COLO668 (cell line): ENCODE data around the gene THSD1.
"Not testable (repeated sequence)": the region's sequence is repeated elsewhere in the genome, so short reads cannot be mapped to it uniquely, and the experiment has no call there.

Experiments used
- DNase-seq: peaks from one replicate; lab custom pipeline; 2025; ENCODE audit not compliant: unreplicated experiment; lab: John Stamatoyannopoulos, UW

Gene THSD1

GRCh38 chr13:52408071-52408658 is 2.2 kb upstream of the THSD1 start:
- not testable (repeated sequence) for DNase-seq

GRCh38 chr13:52407436-52407835 is 1.5 kb upstream of the THSD1 start:
- DNase-seq = not testable (repeated sequence)

DNA sequence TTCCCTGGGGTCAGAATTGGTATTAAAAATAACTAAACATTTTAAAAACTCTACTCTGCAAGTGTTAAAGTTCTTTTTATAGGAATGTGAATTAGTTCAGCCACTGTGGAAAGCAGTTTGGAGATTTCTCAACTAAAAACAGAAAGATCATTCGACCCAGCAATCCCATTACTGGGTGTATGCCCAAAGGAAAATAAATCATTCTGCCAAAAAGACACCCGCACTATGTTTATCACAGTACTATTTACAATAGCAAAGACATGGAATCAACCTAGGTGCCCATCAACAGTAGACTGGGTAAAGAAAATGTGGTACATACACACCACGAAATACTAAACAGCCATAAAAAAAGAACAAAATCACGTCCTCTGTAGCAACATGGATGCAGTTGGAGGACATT is 657 bp upstream of the THSD1 start:
- DNase-seq = no peak

DNA sequence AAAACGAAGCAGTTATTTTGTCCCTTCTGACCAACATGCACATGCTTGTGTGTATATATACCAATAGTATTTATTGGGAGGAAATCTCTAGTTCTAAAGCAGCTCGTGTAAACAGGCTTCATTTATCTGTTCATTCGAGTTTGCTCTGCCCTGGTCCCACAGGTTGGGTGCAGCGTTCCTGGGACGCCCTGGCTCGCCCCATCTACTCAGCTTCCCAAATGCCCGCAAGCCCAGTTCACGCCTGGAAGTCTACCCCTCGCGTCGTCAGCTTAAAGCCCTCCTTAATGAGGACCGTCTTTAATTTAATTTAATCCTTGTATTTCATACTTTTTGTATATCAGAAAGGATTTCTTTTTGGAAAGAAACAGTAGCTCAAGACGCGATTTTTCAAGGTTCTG is 604 bp downstream of the THSD1 start:
- no peak for DNase-seq

- DNase-seq = no peak
These were observed 6.3 kb downstream of the THSD1 start for GRCh38 chr13:52399708-52400107.

DNA sequence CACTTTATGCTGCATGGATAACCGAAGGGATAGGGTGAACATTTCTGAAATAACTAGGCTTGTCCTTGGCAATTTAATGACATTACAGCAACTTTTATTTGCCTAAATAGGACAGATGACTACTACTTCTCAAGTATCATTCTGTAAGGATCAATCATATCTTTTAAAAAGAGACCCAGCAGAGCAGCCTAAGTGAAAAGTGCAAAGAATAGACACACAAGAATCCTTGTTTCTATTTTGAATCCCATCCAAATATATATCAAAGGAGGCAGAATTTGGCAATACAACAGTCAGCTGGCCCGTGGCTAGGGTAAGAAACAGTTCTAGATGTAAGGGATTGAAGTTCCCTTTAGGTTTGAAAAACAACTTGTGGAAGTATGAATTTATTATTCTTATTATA is 6.9 kb downstream of the THSD1 start:
- no peak for DNase-seq

GRCh38 chr13:52395704-52396103 is 10.3 kb downstream of the THSD1 start:
- no peak for DNase-seq

DNA sequence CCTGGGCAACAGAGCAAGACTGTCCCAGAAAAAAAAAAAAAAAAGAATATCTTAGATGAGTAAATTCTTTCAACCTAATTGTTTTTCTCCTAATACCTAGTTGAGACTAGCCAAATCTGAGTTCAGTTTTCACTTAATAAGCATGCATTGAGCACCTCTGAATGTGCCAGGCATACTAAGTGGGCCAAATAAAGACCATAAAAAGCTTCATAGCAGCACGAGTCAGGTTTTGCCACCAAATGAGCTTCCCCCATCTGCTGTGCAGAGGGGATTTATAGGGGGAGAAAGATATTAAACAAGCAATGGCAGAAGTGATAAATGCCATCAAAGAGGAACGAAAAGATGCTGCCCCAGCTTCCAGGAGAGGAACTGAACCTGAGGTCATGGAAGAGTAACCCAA is 11.4 kb downstream of the THSD1 start:
- DNase-seq = no peak

DNA sequence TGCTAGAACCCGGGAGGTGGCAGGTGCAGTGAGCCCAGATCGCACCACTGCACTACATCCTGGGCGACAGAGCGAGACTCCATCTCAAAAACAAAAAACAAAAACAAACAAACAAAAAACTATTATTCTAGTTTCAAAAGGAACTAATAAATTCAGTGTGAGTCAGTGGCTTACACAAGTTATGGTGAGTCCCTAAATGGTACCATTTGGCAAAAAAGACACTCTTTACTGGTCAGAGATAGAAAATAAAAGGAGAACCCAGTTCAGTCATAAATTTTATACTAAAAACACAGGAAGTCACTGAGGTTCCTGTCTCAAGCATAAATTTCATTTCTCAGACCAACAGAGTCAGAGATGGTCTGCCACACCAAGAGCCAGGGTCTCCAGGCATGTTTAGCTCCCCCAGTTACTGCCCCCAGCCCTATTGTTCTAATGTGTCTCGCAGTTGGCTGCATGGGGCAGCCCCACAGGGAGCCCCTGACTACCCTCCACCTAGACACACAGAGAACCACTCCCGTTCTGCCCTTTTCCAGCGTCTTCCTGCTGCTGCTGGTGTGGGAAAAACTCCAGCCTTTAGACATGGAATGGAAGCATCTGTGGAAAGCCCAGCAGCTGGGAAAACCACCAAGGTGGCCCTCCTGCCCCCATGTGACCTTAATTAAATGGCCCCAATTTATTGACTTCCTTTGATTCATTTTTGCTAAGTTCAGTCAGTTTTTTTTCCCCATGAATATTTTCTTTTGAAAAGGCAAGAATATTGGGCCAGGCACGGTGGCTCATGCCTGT is 12.2 kb downstream of the THSD1 start:
- no peak for DNase-seq

- no peak for DNase-seq
These were observed 18.3 kb downstream of the THSD1 start for GRCh38 chr13:52387721-52388120.

DNA sequence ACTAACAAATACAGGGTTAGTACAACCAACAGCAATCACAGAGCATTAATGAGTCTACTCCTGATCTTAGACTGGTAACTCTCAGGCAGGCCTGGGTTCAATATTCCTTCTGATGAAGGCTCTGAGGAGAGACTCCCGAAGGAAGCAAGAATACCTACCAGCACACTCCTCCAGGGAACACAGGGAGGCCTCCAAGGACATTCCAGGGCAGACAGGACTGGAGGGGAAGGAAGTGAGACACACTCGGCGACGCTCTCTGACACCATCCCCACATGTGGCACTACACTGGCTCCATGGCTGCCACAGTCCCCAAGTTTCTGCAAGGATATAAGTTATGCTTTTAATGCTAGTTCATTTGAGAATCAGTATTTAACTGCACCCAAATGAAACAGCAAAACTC is 20.1 kb downstream of the THSD1 start:
- DNase-seq = no peak

DNA sequence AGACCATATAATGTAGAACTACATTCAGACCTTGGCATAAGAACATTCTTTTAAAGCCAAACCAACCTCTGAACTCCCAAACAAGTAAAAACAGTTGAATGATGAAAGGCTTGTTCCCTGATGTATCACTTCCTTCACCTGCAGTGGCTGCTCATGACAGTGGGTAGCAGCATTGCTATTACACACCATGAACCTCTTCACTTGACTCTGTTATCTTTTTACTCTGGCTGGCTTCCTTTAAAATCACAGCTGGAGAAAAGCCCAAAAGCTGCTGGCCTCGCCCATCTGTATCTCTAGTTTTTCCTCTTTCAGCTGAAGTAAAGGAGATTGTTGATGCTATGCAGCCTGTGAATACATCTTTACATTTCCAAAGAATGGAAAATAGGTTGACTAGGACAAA is 22.6 kb downstream of the THSD1 start:
- no peak for DNase-seq

DNA sequence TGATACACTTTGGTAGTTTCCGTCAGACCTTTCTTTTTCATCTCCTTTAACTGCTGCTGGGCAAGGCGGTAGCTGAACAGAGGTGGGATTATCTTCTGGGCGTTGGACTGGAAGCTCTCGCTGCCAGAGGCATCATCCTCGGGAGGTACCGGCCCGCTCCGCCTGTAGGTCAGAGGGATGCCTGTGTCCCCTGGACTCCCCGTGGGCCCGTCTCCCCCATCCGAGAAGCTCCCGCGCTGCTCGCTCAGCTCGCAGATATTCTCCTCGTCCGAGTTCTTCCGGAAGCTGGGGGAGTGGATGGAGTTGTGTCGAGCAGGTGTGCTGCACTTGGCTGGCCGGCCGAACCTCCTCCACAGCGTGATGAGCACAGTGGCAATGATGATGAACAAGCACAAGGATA is 27.7 kb downstream of the THSD1 start:
- no peak for DNase-seq

DNA sequence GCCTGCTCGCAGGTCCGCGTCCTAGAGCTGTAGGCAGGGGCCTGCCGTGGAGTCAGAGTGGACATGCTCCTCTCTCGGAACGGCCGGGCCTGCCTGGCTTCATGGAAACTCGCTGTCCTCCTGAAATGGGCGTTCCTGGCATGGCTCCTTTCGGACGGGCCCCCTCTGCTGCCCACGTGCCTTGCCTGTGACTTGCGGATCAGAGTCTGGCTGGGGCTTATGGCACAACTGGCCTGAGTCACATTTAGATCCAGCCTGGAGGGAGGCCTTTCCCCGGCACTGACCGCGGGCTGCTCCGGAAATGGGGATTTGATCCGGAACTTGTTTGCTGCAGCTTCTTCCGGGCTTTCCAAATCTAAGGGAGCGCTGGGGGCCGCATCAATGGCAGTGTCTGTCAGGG is 28.1 kb downstream of the THSD1 start:
- no peak for DNase-seq

DNA sequence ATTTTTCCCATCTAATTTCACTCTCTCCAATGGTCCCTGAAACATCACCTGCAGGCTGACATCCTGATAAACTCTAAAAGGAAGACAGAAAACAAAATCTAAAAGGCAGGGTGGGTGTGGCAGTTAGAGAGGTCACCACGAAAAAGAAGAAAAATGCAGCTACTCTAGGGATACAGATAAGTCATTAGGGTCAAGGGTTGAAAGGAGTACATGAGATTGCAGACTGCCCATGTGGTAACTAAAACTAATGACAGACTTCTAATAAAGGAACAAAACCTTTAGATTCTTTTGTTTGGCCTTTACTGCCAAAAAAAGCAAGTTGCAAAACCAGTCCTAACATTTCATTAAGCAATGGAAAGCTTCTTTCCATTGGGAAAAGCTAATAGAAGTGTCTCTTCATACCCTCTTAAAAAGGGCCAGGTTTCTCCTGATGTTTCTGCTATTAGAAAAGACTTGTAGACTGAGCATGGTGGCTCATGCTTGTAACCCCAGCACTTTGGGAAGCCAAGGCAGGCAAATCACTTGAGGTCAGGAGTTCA is 31.0 kb downstream of the THSD1 start:
- no peak for DNase-seq

GRCh38 chr13:52374389-52374788 is 31.6 kb downstream of the THSD1 start:
- DNase-seq = no peak

DNA sequence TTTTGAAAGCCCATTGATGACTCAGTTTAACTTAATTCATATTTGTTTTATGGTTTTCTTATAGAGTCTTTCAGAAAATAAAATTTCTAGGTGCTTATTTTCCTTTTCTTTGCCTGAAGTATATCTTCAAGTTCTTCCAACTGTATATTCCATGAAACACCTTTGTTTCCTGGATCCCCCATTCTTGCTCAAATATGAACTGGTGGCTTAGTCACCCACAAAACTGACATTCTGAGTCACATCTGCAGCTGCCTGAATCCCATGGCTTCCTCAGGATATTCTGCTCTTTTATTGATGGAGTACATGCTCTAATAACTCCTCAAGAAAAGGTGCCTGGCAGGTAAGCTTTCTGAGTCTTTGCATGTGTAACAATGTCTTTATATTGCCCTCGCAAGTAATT is 32.7 kb downstream of the THSD1 start:
- not testable (repeated sequence) for DNase-seq

DNA sequence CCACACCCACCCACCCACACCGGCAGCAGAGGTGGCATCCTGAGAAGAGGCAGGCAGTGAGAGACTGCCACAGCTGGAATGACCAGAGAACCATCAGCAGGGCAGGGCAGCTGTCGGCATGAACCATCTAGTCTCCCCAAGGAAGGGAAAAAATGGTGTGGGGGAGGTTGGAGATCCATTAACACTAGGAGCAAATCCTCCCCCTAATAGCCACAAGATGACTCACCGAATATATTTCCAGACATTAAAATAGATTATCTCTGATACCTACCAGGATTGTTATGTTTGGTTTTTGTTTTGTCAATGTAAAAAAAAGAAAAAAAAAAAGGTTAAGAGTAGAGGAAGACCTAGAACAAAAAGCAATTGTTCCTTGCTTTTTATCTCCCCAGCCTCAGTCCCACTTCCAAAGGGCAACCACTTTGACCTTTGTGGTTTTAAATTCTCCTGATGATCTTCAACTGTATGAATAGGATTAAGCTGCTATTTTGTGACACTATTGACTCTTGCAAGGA is 34.2 kb downstream of the THSD1 start:
- DNase-seq = no peak

GRCh38 chr13:52366291-52366690 is 39.7 kb downstream of the THSD1 start:
- no peak for DNase-seq

- not testable (repeated sequence) for DNase-seq
These were observed 43.6 kb downstream of the THSD1 start for GRCh38 chr13:52362169-52362887.

GRCh38 chr13:52361225-52361624 is 44.7 kb downstream of the THSD1 start:
- DNase-seq = no peak

- no peak for DNase-seq
These were observed 46.4 kb downstream of the THSD1 start for GRCh38 chr13:52359534-52359933.
